Measurements from ENCODE around the gene NFATC4. TPM values are rescaled to one million over a fixed set of nuclear protein-coding genes. Genes with fewer than 3 reads are reported as not detected.

NFATC4 gene
- total RNA-seq, 2 experiments from 2014 or later = not detected

DNA sequence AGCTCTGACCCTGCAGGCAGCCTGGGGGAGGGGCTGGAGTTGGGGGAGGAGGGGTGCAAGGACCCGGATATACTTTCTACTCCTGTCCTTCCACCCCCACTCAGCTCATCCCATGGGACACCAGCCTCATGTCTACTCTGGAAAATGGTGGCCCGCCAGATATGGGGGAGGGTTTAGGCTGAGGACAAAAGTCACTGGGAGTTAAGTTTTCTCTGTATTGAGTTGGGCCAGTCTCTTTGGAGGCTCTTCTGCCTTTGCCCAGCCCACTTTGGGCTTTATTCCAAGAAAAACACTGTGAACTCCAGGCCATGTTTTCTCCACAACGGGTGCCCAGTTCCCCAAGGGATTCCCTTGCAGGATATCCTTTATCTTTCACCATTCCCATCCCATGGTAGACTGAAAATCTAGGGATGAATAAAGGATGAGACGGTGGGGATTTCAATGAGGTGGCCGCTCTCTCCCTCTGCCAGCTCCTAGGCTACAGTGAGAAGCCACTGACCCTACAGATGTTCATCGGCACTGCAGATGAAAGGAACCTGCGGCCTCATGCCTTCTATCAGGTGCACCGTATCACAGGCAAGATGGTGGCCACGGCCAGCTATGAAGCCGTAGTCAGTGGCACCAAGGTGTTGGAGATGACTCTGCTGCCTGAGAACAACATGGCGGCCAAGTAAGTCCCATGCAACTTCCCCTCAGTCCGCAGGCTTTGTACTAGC is 4.9 kb downstream of the NFATC4 start:
- H3K4me1 Mint-ChIP-seq (ENCODE audit: low read depth) = peaks cover 7% of the 10 kb centered on the region
- no peak overlapping the region for H3K27ac Mint-ChIP-seq
- H3K4me3 ChIP-seq (ENCODE audit: low read length) = no peak overlapping the region
- H3K27me3 Mint-ChIP-seq = peaks cover 26% of the 10 kb centered on the region
- TF ChIP-seq, protein P1, sequence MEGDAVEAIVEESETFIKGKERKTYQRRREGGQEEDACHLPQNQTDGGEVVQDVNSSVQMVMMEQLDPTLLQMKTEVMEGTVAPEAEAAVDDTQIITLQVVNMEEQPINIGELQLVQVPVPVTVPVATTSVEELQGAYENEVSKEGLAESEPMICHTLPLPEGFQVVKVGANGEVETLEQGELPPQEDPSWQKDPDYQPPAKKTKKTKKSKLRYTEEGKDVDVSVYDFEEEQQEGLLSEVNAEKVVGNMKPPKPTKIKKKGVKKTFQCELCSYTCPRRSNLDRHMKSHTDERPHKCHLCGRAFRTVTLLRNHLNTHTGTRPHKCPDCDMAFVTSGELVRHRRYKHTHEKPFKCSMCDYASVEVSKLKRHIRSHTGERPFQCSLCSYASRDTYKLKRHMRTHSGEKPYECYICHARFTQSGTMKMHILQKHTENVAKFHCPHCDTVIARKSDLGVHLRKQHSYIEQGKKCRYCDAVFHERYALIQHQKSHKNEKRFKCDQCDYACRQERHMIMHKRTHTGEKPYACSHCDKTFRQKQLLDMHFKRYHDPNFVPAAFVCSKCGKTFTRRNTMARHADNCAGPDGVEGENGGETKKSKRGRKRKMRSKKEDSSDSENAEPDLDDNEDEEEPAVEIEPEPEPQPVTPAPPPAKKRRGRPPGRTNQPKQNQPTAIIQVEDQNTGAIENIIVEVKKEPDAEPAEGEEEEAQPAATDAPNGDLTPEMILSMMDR (IDR thresholded peaks at IDR 0.05) = no peak
- H3K9me3 Mint-ChIP-seq = no peaks in the 10 kb centered on the region
- H3K27ac ChIP-seq (ENCODE audit: low read depth in 1 of 2, low read length in 2 of 2) = no peak overlapping the region
- ChIA-PET POLR2A (no interaction called here), CTCF (no interaction called here)
- no peaks in the 10 kb centered on the region for H3K36me3 Mint-ChIP-seq (ENCODE audit: low read depth)
- peaks cover 14% of the 10 kb centered on the region for H3K4me1 ChIP-seq (ENCODE audit: insufficient read depth, low read length)
- ATAC-seq (ENCODE audit: poor library complexity) = no peak
- intact Hi-C loops (cut with DNase I, micrococcal nuclease) = no loop called here
- H3K4me3 Mint-ChIP-seq = no peak overlapping the region
- H3K27me3 ChIP-seq (ENCODE audit: control insufficient read depth in 1 of 2, insufficient read depth in 2 of 2, low read length in 2 of 2) = peaks cover 16 to 30% of the 10 kb centered on the region in 2 experiments
- DNase-seq = no peak
- no peaks in the 10 kb centered on the region for H3K36me3 ChIP-seq (ENCODE audit: insufficient read depth, low read length)
- H3K9me3 ChIP-seq (ENCODE audit: control insufficient read depth in 1 of 2, insufficient read depth in 1 of 2, low read length in 2 of 2) = peaks cover 0 to 11% of the 10 kb centered on the region in 2 experiments

DNA sequence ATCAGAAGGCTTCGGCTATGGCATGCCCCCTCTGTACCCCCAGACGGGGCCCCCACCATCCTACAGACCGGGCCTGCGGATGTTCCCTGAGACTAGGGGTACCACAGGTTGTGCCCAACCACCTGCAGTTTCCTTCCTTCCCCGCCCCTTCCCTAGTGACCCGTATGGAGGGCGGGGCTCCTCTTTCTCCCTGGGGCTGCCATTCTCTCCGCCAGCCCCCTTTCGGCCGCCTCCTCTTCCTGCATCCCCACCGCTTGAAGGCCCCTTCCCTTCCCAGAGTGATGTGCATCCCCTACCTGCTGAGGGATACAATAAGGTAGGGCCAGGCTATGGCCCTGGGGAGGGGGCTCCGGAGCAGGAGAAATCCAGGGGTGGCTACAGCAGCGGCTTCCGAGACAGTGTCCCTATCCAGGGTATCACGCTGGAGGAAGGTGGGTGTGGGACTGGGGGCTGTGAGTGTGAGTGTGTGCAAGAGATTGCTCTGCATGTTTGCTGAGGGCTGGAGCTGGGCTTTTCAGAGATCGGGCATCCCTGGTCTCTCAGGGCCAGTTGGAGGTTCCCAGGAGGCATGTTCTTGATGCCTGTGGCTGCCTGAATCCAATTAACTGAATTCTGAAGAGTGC is 8.6 kb downstream of the NFATC4 start:
- Histone ChIP-seq H3K27me3 (ENCODE audit: control insufficient read depth in 1 of 2, insufficient read depth in 2 of 2, low read length in 2 of 2) (peaks cover 3 to 4% of the 10 kb centered on the region in 2 experiments), H3K9me3 (ENCODE audit: control insufficient read depth in 1 of 2, insufficient read depth in 1 of 2, low read length in 2 of 2) (no peaks in the 10 kb centered on the region), H3K27ac (ENCODE audit: low read depth in 1 of 2, low read length in 2 of 2) (no peak overlapping the region), H3K4me1 (ENCODE audit: insufficient read depth, low read length) (no peaks in the 10 kb centered on the region), H3K4me3 (ENCODE audit: low read length) (no peak overlapping the region), H3K36me3 (ENCODE audit: insufficient read depth, low read length) (no peaks in the 10 kb centered on the region)
- DNase-seq (no peak), ATAC-seq (ENCODE audit: poor library complexity) (no peak)
- intact Hi-C loops (cut with DNase I, micrococcal nuclease) = no loop called here
- Mint-ChIP-seq H3K27ac (no peak overlapping the region), H3K9me3 (no peaks in the 10 kb centered on the region), H3K36me3 (ENCODE audit: low read depth) (no peaks in the 10 kb centered on the region), H3K27me3 (peaks cover 6% of the 10 kb centered on the region), H3K4me3 (no peak overlapping the region), H3K4me1 (ENCODE audit: low read depth) (no peaks in the 10 kb centered on the region)
- POLR2A ChIA-PET = no interaction called here
- TF ChIP-seq, protein P1 (IDR thresholded peaks at IDR 0.05) = no peak
- CTCF ChIA-PET = no interaction called here

DNA sequence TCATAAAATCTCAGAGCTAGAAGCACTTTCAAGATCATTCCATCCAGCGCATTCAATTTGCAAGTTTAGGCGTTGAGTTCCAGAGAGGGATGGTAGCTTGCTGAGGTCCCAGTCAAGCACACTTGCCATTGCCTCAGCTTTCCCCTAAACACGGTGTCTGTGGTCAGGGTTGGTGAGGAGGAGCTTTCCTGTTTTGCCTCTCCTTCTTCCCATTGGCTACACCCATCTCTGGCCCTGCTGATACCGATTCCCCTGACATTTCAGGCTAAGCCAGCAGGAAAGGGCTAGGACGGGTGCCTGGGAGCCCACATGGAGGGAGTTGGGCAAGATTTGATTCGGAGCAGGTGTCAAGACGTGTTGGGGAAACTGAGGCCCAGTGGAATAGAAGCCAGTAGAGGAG is 9.1 kb downstream of the NFATC4 start:
- no peak for ATAC-seq (ENCODE audit: poor library complexity)
- intact Hi-C loops (cut with DNase I, micrococcal nuclease) = no loop called here
- Histone ChIP-seq H3K27ac (ENCODE audit: low read depth in 1 of 2, low read length in 2 of 2) (no peak overlapping the region), H3K9me3 (ENCODE audit: control insufficient read depth in 1 of 2, insufficient read depth in 1 of 2, low read length in 2 of 2) (no peaks in the 10 kb centered on the region), H3K4me1 (ENCODE audit: insufficient read depth, low read length) (no peaks in the 10 kb centered on the region), H3K4me3 (ENCODE audit: low read length) (no peak overlapping the region), H3K27me3 (ENCODE audit: control insufficient read depth in 1 of 2, insufficient read depth in 2 of 2, low read length in 2 of 2) (peaks cover 3 to 4% of the 10 kb centered on the region in 2 experiments), H3K36me3 (ENCODE audit: insufficient read depth, low read length) (no peaks in the 10 kb centered on the region)
- H3K36me3 Mint-ChIP-seq (ENCODE audit: low read depth) = no peaks in the 10 kb centered on the region
- no peak overlapping the region for H3K27ac Mint-ChIP-seq
- CTCF ChIA-PET = no interaction called here
- no peaks in the 10 kb centered on the region for H3K4me1 Mint-ChIP-seq (ENCODE audit: low read depth)
- peaks cover 4% of the 10 kb centered on the region for H3K27me3 Mint-ChIP-seq
- no peak overlapping the region for H3K4me3 Mint-ChIP-seq
- TF ChIP-seq, protein P1 (IDR thresholded peaks at IDR 0.05) = no peak
- DNase-seq = no peak
- no peaks in the 10 kb centered on the region for H3K9me3 Mint-ChIP-seq
- POLR2A ChIA-PET = no interaction called here

Measured in CD4-positive, alpha-beta T cell (primary cell).